SK-N-SH (cell line): ENCODE results near the gene MEA1. TPM values are rescaled to one million over a fixed set of nuclear protein-coding genes. Genes with fewer than 3 reads are reported as not detected.

Experiments used
- CTCF ChIA-PET: fragments of 300-600, 350-600 bp; formaldehyde crosslinking; extraction: SDS; loops from one replicate; lab custom pipeline; 2021; lab: Yijun Ruan, JAX
- POLR2A ChIA-PET: fragments of 350-600 bp; sonication (Branson Sonifier 250); formaldehyde crosslinking; extraction: SDS; loops from one replicate; lab custom pipeline; 2020; ENCODE audit warnings: antibody characterized with exemption, inconsistent platforms; lab: Yijun Ruan, JAX
- DNase-seq: peaks from one replicate; pipeline ENCODE4 v3.0.0; 2012
- H2AFZ ChIP-seq: fragments of 200-600 bp; sonication (generic); 2 replicates; pipeline ENCODE4 v1.8.1; 2016; ENCODE audit warnings: antibody characterized with exemption, mild to moderate bottlenecking, low read depth
- H3F3A ChIP-seq: fragments of 200-600 bp; sonication (generic); replicated peaks from 2 replicates; pipeline ENCODE3; 2016; ENCODE audit warnings: antibody characterized with exemption, mild to moderate bottlenecking; ENCODE audit not compliant: insufficient read depth
- H3K27ac ChIP-seq, 2 experiments: fragments of 200-500 bp in 1 of 2; fragments of 200-600 bp in 1 of 2; sonication (Bioruptor generic) in 1 of 2; sonication (generic), shearing (Covaris generic) in 1 of 2; 2 replicates each; pipeline versions ENCODE4 v1.5.1 to v1.6.1; 2014 to 2016; ENCODE audit warnings: low read depth in 2 of 2, inconsistent platforms in 1 of 2, low read length in 1 of 2, mild to moderate bottlenecking in 1 of 2, mixed read lengths in 1 of 2
- H3K27me3 ChIP-seq: fragments of 200-600 bp; sonication (generic), shearing (Covaris generic); 2 replicates; pipeline ENCODE4 v1.6.1; 2016; ENCODE audit warnings: mixed run types; ENCODE audit not compliant: insufficient read depth
- H3K36me3 ChIP-seq, 2 experiments: fragments of 200-500 bp in 1 of 2; fragments of 200-600 bp in 1 of 2; sonication (Bioruptor generic) in 1 of 2; sonication (generic) in 1 of 2; replicated peaks in 1 of 2; 2 replicates each; pipeline versions ENCODE3 to v1.5.1; 2014 to 2016; ENCODE audit warnings: low read length in 1 of 2, mild to moderate bottlenecking in 1 of 2; ENCODE audit not compliant: insufficient read depth in 2 of 2, control insufficient read depth in 1 of 2
- H3K4me1 ChIP-seq, 2 experiments: fragments of 200-500 bp in 1 of 2; fragments of 200-600 bp in 1 of 2; sonication (Bioruptor generic) in 1 of 2; sonication (generic), shearing (Covaris generic) in 1 of 2; 2 replicates each; pipeline versions ENCODE4 v1.5.1 to v1.6.1; 2014 to 2016; ENCODE audit warnings: low read depth in 1 of 2, low read length in 1 of 2, mixed run types in 1 of 2; ENCODE audit not compliant: insufficient read depth in 2 of 2, control insufficient read depth in 1 of 2
- H3K4me2 ChIP-seq: fragments of 200-600 bp; sonication (generic), shearing (Covaris generic); 2 replicates; pipeline ENCODE4 v1.6.1; 2017; ENCODE audit warnings: mixed run types
- H3K4me3 ChIP-seq, 2 experiments: fragments of 200-500 bp in 1 of 2; fragments of 200-600 bp in 1 of 2; sonication (Bioruptor generic) in 1 of 2; sonication (generic), shearing (Covaris generic) in 1 of 2; 2 replicates each; pipeline versions ENCODE4 v1.5.1 to v1.8.1; 2014 to 2016; ENCODE audit warnings: low read depth in 2 of 2, inconsistent platforms in 1 of 2, low read length in 1 of 2, mild to moderate bottlenecking in 1 of 2, mixed read lengths in 1 of 2, moderate library complexity in 1 of 2
- H3K79me2 ChIP-seq: fragments of 200-600 bp; sonication (generic); 2 replicates; pipeline ENCODE4 v1.8.1; 2017; ENCODE audit warnings: mild to moderate bottlenecking; ENCODE audit not compliant: insufficient read depth
- H3K9ac ChIP-seq: fragments of 200-600 bp; sonication (generic); 2 replicates; pipeline ENCODE4 v1.6.1; 2017; ENCODE audit warnings: mixed run types
- H3K9me2 ChIP-seq: fragments of 200-600 bp; sonication (generic); 2 replicates; pipeline ENCODE4 v1.6.1; 2017; ENCODE audit warnings: mixed run types
- H3K9me3 ChIP-seq: fragments of 200-600 bp; sonication (generic); 2 replicates; pipeline ENCODE4 v1.6.1; 2017; ENCODE audit warnings: mixed run types, mild to moderate bottlenecking, moderate library complexity
- H4K20me1 ChIP-seq: fragments of 200-600 bp; sonication (generic); 2 replicates; pipeline ENCODE4 v1.6.1; 2017; ENCODE audit warnings: mild to moderate bottlenecking, mixed run types; ENCODE audit not compliant: insufficient read depth
- CHD2 ChIP-seq: fragments of 150-350 bp; IDR thresholded peaks from 2 replicates; pipeline ENCODE4 v1.6.1; 2018; ENCODE audit warnings: low read length; ENCODE audit not compliant: partially characterized antibody
- ELF1 ChIP-seq: IDR thresholded peaks from 2 replicates; pipeline ENCODE4 v1.4.0; 2012
- FOSL2 ChIP-seq: IDR thresholded peaks from 2 replicates; pipeline ENCODE4 v1.4.0; 2012; ENCODE audit warnings: low read depth, mild to moderate bottlenecking, moderate library complexity, borderline replicate concordance
- FOXJ3 ChIP-seq: sonication (generic); formaldehyde crosslinking; IDR thresholded peaks from 2 replicates; pipeline ENCODE4 v1.5.1; 2020; ENCODE audit warnings: mild to moderate bottlenecking, missing genetic modification reagents
- FOXM1 ChIP-seq: IDR thresholded peaks from 2 replicates; pipeline ENCODE4 v1.4.0; 2012; ENCODE audit warnings: low read depth, mild to moderate bottlenecking
- GABPA ChIP-seq: IDR thresholded peaks from 2 replicates; pipeline ENCODE4 v1.4.0; 2012; ENCODE audit warnings: low read depth, mild to moderate bottlenecking
- MXI1 ChIP-seq: IDR thresholded peaks from 2 replicates; pipeline ENCODE4 v1.6.1; 2012; ENCODE audit warnings: mild to moderate bottlenecking, low read depth, low read length, improper control_type of control experiment
- NFIC ChIP-seq: IDR thresholded peaks from 2 replicates; pipeline ENCODE4 v1.4.0; 2012; ENCODE audit warnings: borderline replicate concordance
- NRF1 ChIP-seq: IDR thresholded peaks from 2 replicates; pipeline ENCODE4 v1.6.1; 2012; ENCODE audit warnings: low read depth, mild to moderate bottlenecking, low read length
- POLR2AphosphoS5 ChIP-seq: IDR thresholded peaks from 2 replicates; pipeline ENCODE4 v1.6.1; 2012; ENCODE audit warnings: low read depth, low read length
- RAD21 ChIP-seq: IDR thresholded peaks from 2 replicates; pipeline ENCODE4 v1.6.1; 2012; ENCODE audit warnings: mild to moderate bottlenecking, low read length
- RCOR1 ChIP-seq: fragments of 150-350 bp; IDR thresholded peaks from 2 replicates; pipeline ENCODE4 v1.6.1; 2017; ENCODE audit warnings: antibody characterized with exemption, low read length
- RFX5 ChIP-seq: IDR thresholded peaks from 2 replicates; pipeline ENCODE4 v1.6.1; 2012; ENCODE audit warnings: mild to moderate bottlenecking, improper control_type of control experiment, low read length
- SIN3A ChIP-seq: IDR thresholded peaks from 2 replicates; pipeline ENCODE4 v1.6.1; 2012; ENCODE audit warnings: low read depth, mild to moderate bottlenecking, low read length, moderate library complexity, borderline replicate concordance
- TAF1 ChIP-seq: IDR thresholded peaks from 2 replicates; pipeline ENCODE4 v1.6.1; 2012; ENCODE audit warnings: low read depth, mild to moderate bottlenecking, low read length, moderate library complexity, borderline replicate concordance
- TCF12 ChIP-seq: IDR thresholded peaks from 2 replicates; pipeline ENCODE4 v1.4.0; 2012
- TEAD4 ChIP-seq: IDR thresholded peaks from 2 replicates; pipeline ENCODE4 v1.4.0; 2012; ENCODE audit warnings: mild to moderate bottlenecking, borderline replicate concordance; ENCODE audit not compliant: insufficient read depth
- YY1 ChIP-seq: IDR thresholded peaks from 2 replicates; pipeline ENCODE4 v1.4.0; 2012; ENCODE audit warnings: low read depth, mild to moderate bottlenecking
- WGBS: methylation state at CpG from one replicate; pipeline ENCODE4 v1.1.6; 2017; ENCODE audit warnings: low lambda C conversion rate; 5-methylcytosine and 5-hydroxymethylcytosine counted together
- polyA plus RNA-seq, 3 experiments: library from polyadenylated mRNA; depleted of rRNA; stranded (reverse); fragments of >200 nt; gene quantifications; 2 replicates each; pipeline ENCODE4 v1.2.3, GENCODE V29; 2012

MEA1 gene
- polyA plus RNA-seq, 1 of the 3 experiments (the other 2 are of a cell fraction), result 171 TPM

DNA sequence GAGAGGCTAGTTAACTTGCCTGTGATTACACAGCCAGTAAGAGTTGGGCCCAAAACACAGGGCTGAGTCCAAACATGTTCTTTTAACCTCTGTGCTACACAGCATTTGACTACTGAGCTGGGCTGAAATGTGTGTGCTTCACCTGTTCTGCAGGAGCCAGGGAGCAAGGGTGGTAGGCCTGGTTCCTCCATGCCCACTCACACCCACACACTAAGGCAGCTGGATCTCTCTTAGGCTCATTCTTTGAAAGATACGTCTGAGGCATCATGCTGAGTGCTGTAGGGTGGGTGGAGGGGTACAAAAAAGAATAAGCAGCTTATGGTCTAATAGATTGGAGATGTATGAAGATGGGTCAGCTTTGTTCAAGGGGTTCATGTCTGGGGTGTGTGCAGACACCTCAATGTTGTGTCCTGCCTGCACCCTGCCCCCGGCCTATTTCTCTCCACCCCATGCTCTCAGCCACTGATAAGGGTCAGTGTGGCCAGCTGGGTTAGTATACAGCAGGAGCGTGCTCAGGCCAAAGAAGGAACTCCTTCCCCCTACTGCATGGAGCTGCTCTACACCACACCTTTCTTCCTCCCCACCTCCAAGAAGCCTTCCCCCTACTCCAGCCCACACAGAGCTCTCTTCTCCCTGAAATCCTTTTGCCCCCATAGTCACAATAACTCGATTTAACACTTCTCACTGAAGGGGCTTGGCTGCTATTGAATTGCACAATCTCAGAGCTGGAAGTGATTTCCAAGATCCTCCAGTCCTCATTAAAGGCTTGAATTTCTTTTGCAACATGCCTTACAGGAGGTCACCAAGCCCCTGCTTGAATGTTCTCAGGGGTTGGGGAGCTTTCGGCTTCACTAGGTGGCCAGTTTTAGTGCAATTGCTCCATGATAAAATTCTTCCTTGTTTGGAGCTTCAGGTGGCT lies 26.0 kb downstream of the MEA1 start:
- CTCF ChIA-PET, result interaction anchor here (0.7 to 1.3 kb wide), 5 partner anchors 9 to 87 kb away, joined by 3 read pairs; no protein-coding TSS in a partner anchor
- Histone ChIP-seq H3K27me3 (no peaks in the 10 kb centered on the region), H4K20me1 (no peaks in the 10 kb centered on the region), H2AFZ (no peak overlapping the region), H3K9ac (no peak overlapping the region), H3K4me3 (no peak overlapping the region), H3F3A (no peaks in the 10 kb centered on the region), H3K9me2 (no peaks in the 10 kb centered on the region), H3K79me2 (peaks cover 50% of the 10 kb centered on the region), H3K9me3 (no peaks in the 10 kb centered on the region), H3K27ac (no peak overlapping the region), H3K4me1 (peaks cover 17 to 20% of the 10 kb centered on the region in 2 experiments; a peak in 3 of 4 replicates), H3K4me2 (no peak overlapping the region), H3K36me3 (peaks cover 19 to 24% of the 10 kb centered on the region in 2 experiments)
- no peak for TF ChIP-seq FOXJ3 (CRISPR knock-in tag)
- POLR2A ChIA-PET, result no interaction called here
- 83% methylated on average over 4 of the region's 5 CpGs for WGBS
- no peak for DNase-seq

DNA sequence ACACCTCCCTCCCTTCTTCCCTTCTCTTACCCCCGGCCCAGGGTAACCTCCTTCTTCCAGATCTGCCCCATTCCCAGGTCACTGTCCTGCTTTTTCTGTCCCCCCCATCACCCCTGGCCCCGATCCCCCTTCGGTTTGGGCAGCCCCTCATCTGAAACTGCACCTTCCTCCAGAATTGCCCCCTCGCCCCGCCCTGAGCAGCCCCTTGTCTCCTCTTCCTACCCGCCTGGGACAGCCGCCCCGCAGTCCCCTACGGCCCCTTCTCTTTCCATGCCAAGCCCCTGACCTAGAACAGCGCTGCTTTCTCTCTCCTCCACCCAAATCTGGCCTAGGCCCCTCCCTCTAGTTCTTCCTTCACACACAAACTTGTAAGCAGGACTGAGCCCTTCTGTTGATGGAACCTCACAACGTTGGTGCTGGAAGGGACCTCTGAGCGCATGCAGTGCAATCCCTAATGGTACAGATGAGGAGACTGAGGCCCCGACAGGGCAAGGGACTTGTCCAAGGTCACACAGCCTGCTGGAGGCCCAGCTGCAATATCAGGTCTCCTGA lies 28.7 kb downstream of the MEA1 start:
- Histone ChIP-seq H3K9me2 (no peaks in the 10 kb centered on the region), H3K4me1 (peaks cover 17 to 20% of the 10 kb centered on the region in 2 experiments; a peak in 3 of 4 replicates), H3K27ac (peak overlapping the region; percentile 34 to 73; a peak in 2 of 4 replicates), H3K4me3 (peak overlapping the region; percentile 69 to 70), H3F3A (peaks cover 3% of the 10 kb centered on the region), H3K9ac (peak overlapping the region; percentile 79), H3K4me2 (peak overlapping the region; percentile 71), H3K9me3 (no peaks in the 10 kb centered on the region), H3K36me3 (peaks cover 10 to 12% of the 10 kb centered on the region in 2 experiments), H3K79me2 (peaks cover 37% of the 10 kb centered on the region), H2AFZ (no peak overlapping the region)
- ChIA-PET CTCF (interaction anchor here (0.6 to 1.6 kb wide), 4 partner anchors 24 to 447 kb away, joined by 3 to 4 read pairs (median 3); no protein-coding TSS in a partner anchor), POLR2A (interaction anchor here (0.7 to 1.8 kb wide), 4 partner anchors 9 to 159 kb away, joined by 3 to 14 read pairs (median 4); partner anchors contain the start of gene CNPY3)
- TF ChIP-seq FOXM1 (no peak), FOSL2 (no peak)
- TF ChIP-seq, all 33 proteins: peak for 0
- Histone ChIP-seq H3K27me3 (no peaks in the 10 kb centered on the region), H4K20me1 (no peaks in the 10 kb centered on the region)
- DNase-seq, result no peak
- 20% methylated on average over 12 of the region's 13 CpGs for WGBS

GRCh38 chr6:42984001-42984923 lies 29.5 kb downstream of the MEA1 start, which contains the start of gene PPP2R5D:
PPP2R5D (plus strand) TSS chr6:42984570; CDS start chr6:42984678, 108 bp downstream.
- 2% methylated on average over 30 of the region's 59 CpGs for WGBS
- H3K27ac ChIP-seq, result peak within 1 kb of the TSS; percentile 66 to 93
- CTCF ChIA-PET, result interaction anchor here (0.9 to 1.7 kb wide), 6 partner anchors 19 to 160 kb away, joined by 3 to 4 read pairs (median 4); no protein-coding TSS in a partner anchor
- TF ChIP-seq FOXM1 (no peak), TCF12 (no peak), MXI1 (0 out of 2 replicates have a peak, but pooled peaks have one; percentile 9), YY1 (no peak; the same call in 1 of the 2 replicates), NFIC (no peak), RFX5 (peak; percentile 100), RAD21 (no peak), FOXJ3 (CRISPR knock-in tag) (no peak), POLR2AphosphoS5 (peak; percentile 98), RCOR1 (no peak), CHD2 (peak; percentile 58), SIN3A (0 out of 2 replicates have a peak, but pooled peaks have one; percentile 22), ELF1 (no peak), TAF1 (peak; percentile 85), GABPA (no peak), NRF1 (peak; percentile 68), TEAD4 (no peak)

More at GRCh38 chr6:42984001-42984923, 29.5 kb downstream of the MEA1 start, which contains the start of gene PPP2R5D:
- peaks cover 20 to 24% of the 10 kb centered on the region in 2 experiments; a peak in 3 of 4 replicates for H3K4me1 ChIP-seq
- no peaks in the 10 kb centered on the region for H4K20me1 ChIP-seq
- DNase-seq, result peak; percentile 94
- H3K36me3 ChIP-seq, result peaks cover 3 to 5% of the 10 kb centered on the region in 2 experiments
- no peaks in the 10 kb centered on the region for H3K9me3 ChIP-seq
- no peaks in the 10 kb centered on the region for H3K9me2 ChIP-seq
- H3K9ac ChIP-seq, result peak within 1 kb of the TSS; percentile 79
- peaks cover 37% of the 10 kb centered on the region for H3K79me2 ChIP-seq
- POLR2A ChIA-PET, result interaction anchor here (0.5 to 1.8 kb wide), 17 partner anchors 9 to 731 kb away, joined by 3 to 14 read pairs (median 3); partner anchors contain the start of genes CNPY3, CUL7, KLHDC3 and MEA1
- no peaks in the 10 kb centered on the region for H3K27me3 ChIP-seq
- H2AFZ ChIP-seq, result peak within 1 kb of the TSS; percentile 81
- peak within 1 kb of the TSS; percentile 90 for H3K4me2 ChIP-seq
- H3K4me3 ChIP-seq, result peak within 1 kb of the TSS; percentile 69 to 70
- H3F3A ChIP-seq, result peaks cover 7% of the 10 kb centered on the region
